Neuronal stem cell (in vitro differentiated cells): ENCODE measurements around the gene MTFMT.

ENCODE experiments used
- DNase-seq: peaks from one replicate; pipeline ENCODE4 v3.0.0-alpha.2; 2013; ENCODE audit warnings: low spot score
- H2AFZ ChIP-seq: one replicate; pipeline ENCODE4 v1.6.1; 2013; ENCODE audit warnings: mild to moderate bottlenecking, low read length, inconsistent platforms
- H2AK5ac ChIP-seq: 2 replicates; pipeline ENCODE4 v1.6.1; 2013; ENCODE audit warnings: low read depth, mild to moderate bottlenecking, inconsistent platforms, low read length, moderate library complexity, mixed read lengths
- H2BK120ac ChIP-seq: 2 replicates; pipeline ENCODE4 v1.6.1; 2013; ENCODE audit warnings: low read depth, mild to moderate bottlenecking, inconsistent platforms, low read length, moderate library complexity, mixed read lengths
- H2BK12ac ChIP-seq: one replicate; pipeline ENCODE4 v1.6.1; 2013; ENCODE audit warnings: low read length, inconsistent platforms
- H2BK15ac ChIP-seq: 2 replicates; pipeline ENCODE4 v1.6.1; 2013; ENCODE audit warnings: mild to moderate bottlenecking, low read length, inconsistent platforms, mixed read lengths
- H2BK5ac ChIP-seq: one replicate; pipeline ENCODE4 v1.6.1; 2013; ENCODE audit warnings: inconsistent platforms, mild to moderate bottlenecking, low read length, moderate library complexity
- H3K14ac ChIP-seq: one replicate; pipeline ENCODE4 v1.6.1; 2013; ENCODE audit warnings: low read length, inconsistent platforms
- H3K18ac ChIP-seq: 2 replicates; pipeline ENCODE4 v1.6.1; 2013; ENCODE audit warnings: low read length, inconsistent platforms
- H3K23ac ChIP-seq: 2 replicates; pipeline ENCODE4 v1.6.1; 2013; ENCODE audit warnings: low read depth, mild to moderate bottlenecking, mixed read lengths, low read length, inconsistent platforms; ENCODE audit not compliant: poor library complexity
- H3K27ac ChIP-seq: replicated peaks from 3 replicates; pipeline ENCODE4 v1.5.1; 2013; ENCODE audit warnings: low read length, inconsistent platforms
- H3K27me3 ChIP-seq, 3 experiments: 2 replicates each; pipeline ENCODE4 v1.6.1; 2013; ENCODE audit warnings: low read length in 3 of 3, mild to moderate bottlenecking in 2 of 3, inconsistent platforms in 1 of 3, low read depth in 1 of 3, mixed read lengths in 1 of 3, moderate library complexity in 1 of 3; ENCODE audit not compliant: control insufficient read depth in 3 of 3, insufficient read depth in 3 of 3
- H3K36me3 ChIP-seq, 2 donors: replicated peaks in 1 of 2; 2 replicates each; pipeline ENCODE4 v1.6.1; 2013; ENCODE audit warnings: low read length in 2 of 2; ENCODE audit not compliant: control insufficient read depth in 2 of 2, insufficient read depth in 2 of 2
- H3K4ac ChIP-seq: 2 replicates; pipeline ENCODE4 v1.6.1; 2013; ENCODE audit warnings: inconsistent platforms, mild to moderate bottlenecking, low read length, moderate library complexity
- H3K4me1 ChIP-seq, 2 donors: 1 replicate in 1 of 2; 2 replicates in 1 of 2; pipeline ENCODE4 v1.6.1; 2013; ENCODE audit warnings: low read length in 2 of 2, low read depth in 1 of 2; ENCODE audit not compliant: control insufficient read depth in 2 of 2, insufficient read depth in 1 of 2
- H3K4me2 ChIP-seq: one replicate; pipeline ENCODE4 v1.6.1; 2013; ENCODE audit warnings: mild to moderate bottlenecking, low read length, inconsistent platforms; ENCODE audit not compliant: insufficient read depth, poor library complexity, severe bottlenecking
- H3K4me3 ChIP-seq, 2 donors: 2 replicates each; pipeline ENCODE4 v1.5.1; 2013; ENCODE audit warnings: low read length in 2 of 2, mild to moderate bottlenecking in 2 of 2, inconsistent platforms in 1 of 2, moderate library complexity in 1 of 2
- H3K79me1 ChIP-seq: one replicate; pipeline ENCODE4 v1.6.1; 2013; ENCODE audit warnings: low read depth, mild to moderate bottlenecking, inconsistent platforms, low read length, moderate library complexity
- H3K9ac ChIP-seq: one replicate; pipeline ENCODE4 v1.6.1; 2013; ENCODE audit warnings: mild to moderate bottlenecking, low read depth, low read length, inconsistent platforms; ENCODE audit not compliant: poor library complexity
- H3K9me3 ChIP-seq, 2 donors: replicated peaks in 1 of 2; 2 replicates each; pipeline versions ENCODE3 to v1.6.1; 2013; ENCODE audit warnings: low read length in 2 of 2, mild to moderate bottlenecking in 2 of 2, inconsistent platforms in 1 of 2, low read depth in 1 of 2, mixed read lengths in 1 of 2, moderate library complexity in 1 of 2; ENCODE audit not compliant: control insufficient read depth in 2 of 2, insufficient read depth in 1 of 2
- H4K8ac ChIP-seq: one replicate; pipeline ENCODE4 v1.6.1; 2013; ENCODE audit warnings: low read depth, mild to moderate bottlenecking, inconsistent platforms, low read length, moderate library complexity
- H4K91ac ChIP-seq: one replicate; pipeline ENCODE4 v1.6.1; 2013; ENCODE audit warnings: low read length, low read depth, mild to moderate bottlenecking, inconsistent platforms; ENCODE audit not compliant: poor library complexity
- WGBS, 2 donors: extraction: QIAGEN DNeasy Blood & Tissue Kit; methylation state at CpG; one replicate each; pipeline ENCODE4 v1.1.7; 2013; ENCODE audit warnings: missing lambda C conversion rate in 2 of 2, mixed read lengths in 1 of 2; ENCODE audit not compliant: insufficient read length in 2 of 2, insufficient replicate concordance in 1 of 2; ENCODE audit errors: extremely low coverage in 2 of 2; 5-methylcytosine and 5-hydroxymethylcytosine counted together

The MTFMT gene

DNA sequence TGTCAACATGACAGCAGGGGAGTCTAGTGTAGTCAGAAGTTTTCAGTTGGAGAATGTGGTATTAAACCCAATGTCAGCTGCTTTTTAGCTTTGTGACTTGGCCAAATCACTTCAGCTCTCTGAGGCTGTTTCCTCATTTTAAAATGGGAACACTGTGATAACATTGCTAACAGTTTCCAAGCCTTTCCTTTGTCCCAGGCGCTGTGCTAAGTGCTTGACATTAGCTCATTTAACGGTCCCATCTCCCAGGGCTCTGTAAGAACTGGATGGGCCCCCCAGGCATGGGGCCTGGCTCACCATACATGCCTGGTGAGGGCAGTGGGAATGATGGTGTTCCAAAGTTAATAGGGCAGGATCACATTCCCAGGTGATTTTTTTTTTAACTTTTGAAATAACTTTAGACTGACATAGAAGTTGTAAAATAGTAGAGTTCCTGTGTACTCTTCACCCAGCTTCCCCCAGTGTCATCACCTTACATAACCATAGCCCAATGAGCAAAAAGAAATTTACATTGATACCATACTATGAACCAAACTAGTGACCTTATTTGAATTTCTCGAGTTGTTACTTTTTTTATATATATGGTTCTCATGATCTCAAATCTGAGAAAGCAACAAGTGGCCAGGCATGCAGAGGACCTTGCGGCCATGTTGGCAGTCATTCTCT is 30.6 kb upstream of the MTFMT start:
- Histone ChIP-seq H2BK12ac (no peak overlapping the region), H3K27me3 (peaks cover 0 to 6% (median 0%) of the 10 kb centered on the region in 3 experiments), H4K91ac (no peak overlapping the region), H3K23ac (no peak overlapping the region), H3K4me3 (no peak overlapping the region), H3K18ac (no peak overlapping the region), H2BK120ac (no peak overlapping the region), H3K9me3 (peaks cover 0 to 2% of the 10 kb centered on the region in 2 donors), H2AFZ (no peak overlapping the region), H2BK5ac (no peak overlapping the region), H4K8ac (no peak overlapping the region), H3K36me3 (no peaks in the 10 kb centered on the region), H3K4me1 (peaks cover 5 to 7% of the 10 kb centered on the region in 2 donors), H3K14ac (no peak overlapping the region), H2AK5ac (no peak overlapping the region), H3K4me2 (no peak overlapping the region), H2BK15ac (no peak overlapping the region), H3K9ac (no peak overlapping the region), H3K4ac (no peak overlapping the region), H3K27ac (no peak overlapping the region), H3K79me1 (no peaks in the 10 kb centered on the region)
- WGBS, 2 donors: no CpG with 5 or more reads among the region's 4 CpGs
- no peak for DNase-seq

DNA sequence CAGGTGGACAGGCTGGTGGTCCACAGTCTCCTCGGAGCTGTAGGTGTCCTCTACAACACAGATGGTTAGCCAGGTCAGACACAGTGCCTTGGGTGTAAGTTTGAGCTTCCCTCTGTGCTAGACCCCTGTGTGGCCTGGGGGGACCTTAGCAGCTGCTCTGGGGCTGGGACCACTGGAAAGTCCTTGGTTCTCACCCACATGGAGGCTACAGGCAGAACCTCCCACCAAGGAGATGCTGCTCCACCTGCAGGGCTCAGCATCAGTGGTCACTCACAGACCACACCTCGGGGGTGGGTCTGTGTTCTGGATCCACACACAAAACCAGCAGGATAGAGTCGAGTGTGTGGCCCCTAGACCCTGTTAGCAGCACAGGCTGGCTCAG is 29.9 kb upstream of the MTFMT start:
- Histone ChIP-seq H3K36me3 (no peaks in the 10 kb centered on the region), H3K4me2 (no peak overlapping the region)

GRCh38 chr15:65058394-65059368 is 29.2 kb upstream of the MTFMT start:
- Histone ChIP-seq H3K4me2 (no peak overlapping the region), H2BK15ac (no peak overlapping the region), H3K4ac (no peak overlapping the region), H2BK5ac (no peak overlapping the region), H3K23ac (no peak overlapping the region), H3K9ac (peak overlapping the region; percentile 1), H4K91ac (no peak overlapping the region), H2AK5ac (no peak overlapping the region), H3K4me1 (peaks cover 5 to 7% of the 10 kb centered on the region in 2 donors), H3K27ac (no peak overlapping the region), H3K18ac (peak overlapping the region; percentile 24), H3K4me3 (peak overlapping the region in 1 of 2 donors; percentile 26), H2AFZ (no peak overlapping the region), H2BK120ac (no peak overlapping the region), H3K79me1 (no peaks in the 10 kb centered on the region), H3K27me3 (no peaks in the 10 kb centered on the region), H3K14ac (no peak overlapping the region), H3K9me3 (peaks cover 0 to 2% of the 10 kb centered on the region in 2 donors), H2BK12ac (no peak overlapping the region), H3K36me3 (no peaks in the 10 kb centered on the region), H4K8ac (no peak overlapping the region)
- no CpG with 5 or more reads among the region's 16 CpGs for WGBS, 2 donors
- no peak for DNase-seq

More for the DNA sequence above, 29.9 kb upstream of the MTFMT start:
- H2AK5ac ChIP-seq: no peak overlapping the region
- no peak overlapping the region for H3K14ac ChIP-seq
- H2AFZ ChIP-seq: no peak overlapping the region
- H3K4ac ChIP-seq: no peak overlapping the region
- H2BK5ac ChIP-seq: no peak overlapping the region
- H4K91ac ChIP-seq: no peak overlapping the region
- no peak overlapping the region for H3K23ac ChIP-seq
- DNase-seq: no peak
- peaks cover 0 to 5% (median 0%) of the 10 kb centered on the region in 3 experiments for H3K27me3 ChIP-seq
- no peak overlapping the region for H3K27ac ChIP-seq
- H2BK120ac ChIP-seq: no peak overlapping the region
- H3K4me1 ChIP-seq: peaks cover 5 to 7% of the 10 kb centered on the region in 2 donors
- no peak overlapping the region for H3K18ac ChIP-seq
- no peaks in the 10 kb centered on the region for H3K79me1 ChIP-seq
- H2BK12ac ChIP-seq: no peak overlapping the region
- H3K4me3 ChIP-seq: peak overlapping the region in 1 of 2 donors; percentile 7
- H2BK15ac ChIP-seq: no peak overlapping the region
- no peak overlapping the region for H4K8ac ChIP-seq
- peaks cover 0 to 2% of the 10 kb centered on the region in 2 donors for H3K9me3 ChIP-seq
- no CpG with 5 or more reads among the region's 3 CpGs for WGBS, 2 donors
- no peak overlapping the region for H3K9ac ChIP-seq

- Histone ChIP-seq H3K4ac (no peak overlapping the region), H3K4me1 (peaks cover 2 to 7% of the 10 kb centered on the region in 2 donors), H2AK5ac (no peak overlapping the region), H3K4me3 (no peak overlapping the region), H3K9ac (no peak overlapping the region), H3K14ac (no peak overlapping the region), H3K36me3 (no peaks in the 10 kb centered on the region), H2BK12ac (no peak overlapping the region), H3K9me3 (peaks cover 0 to 2% of the 10 kb centered on the region in 2 donors), H3K27ac (no peak overlapping the region), H3K23ac (no peak overlapping the region), H3K79me1 (no peaks in the 10 kb centered on the region), H2BK15ac (no peak overlapping the region), H2BK5ac (no peak overlapping the region), H2AFZ (no peak overlapping the region), H4K8ac (no peak overlapping the region), H3K27me3 (no peaks in the 10 kb centered on the region), H3K4me2 (no peak overlapping the region), H3K18ac (no peak overlapping the region), H2BK120ac (no peak overlapping the region), H4K91ac (no peak overlapping the region)
- DNase-seq: no peak
- WGBS, 2 donors: no CpG with 5 or more reads among the region's 8 CpGs
These were observed 28.1 kb upstream of the MTFMT start for GRCh38 chr15:65057549-65057940.
